Psoas muscle (tissue), 8 donors: ENCODE data around the gene PPP1R9A. TPM values are rescaled to one million over a fixed set of nuclear protein-coding genes. Genes with fewer than 3 reads are reported as not detected.

Experiments used
- ATAC-seq, 4 donors: fragments of 200-7000 bp; cut with Tn5 transposase; one replicate each; pipeline ENCODE4 v1.9.1; 2020; ENCODE audit warnings: moderate library complexity in 3 of 4, mild to moderate bottlenecking in 2 of 4
- DNase-seq, 2 donors: peaks; one replicate each; pipeline ENCODE4 v3.0.0-alpha.2; 2020
- H3K27ac ChIP-seq: fragments of 200-600 bp; one replicate; pipeline ENCODE4 v1.8.0; 2022
- H3K27me3 ChIP-seq, 3 donors: fragments of 200-600 bp in 1 of 3; one replicate each; pipeline versions ENCODE4 v1.6.1 to v1.8.0; 2013 to 2022; ENCODE audit warnings: low read length in 2 of 3, mild to moderate bottlenecking in 2 of 3, moderate library complexity in 1 of 3; ENCODE audit not compliant: insufficient read depth in 3 of 3
- H3K36me3 ChIP-seq, 2 donors: fragments of 200-600 bp in 1 of 2; one replicate each; pipeline versions ENCODE4 v1.6.1 to v1.8.0; 2013 to 2022; ENCODE audit warnings: low read depth in 1 of 2, mild to moderate bottlenecking in 1 of 2, moderate library complexity in 1 of 2; ENCODE audit not compliant: insufficient read depth in 1 of 2
- H3K4me1 ChIP-seq: fragments of 200-600 bp; one replicate; pipeline ENCODE4 v1.8.0; 2022
- H3K4me3 ChIP-seq: fragments of 200-600 bp; one replicate; pipeline ENCODE4 v1.8.0; 2022; ENCODE audit warnings: mild to moderate bottlenecking
- H3K9me3 ChIP-seq: fragments of 200-600 bp; one replicate; pipeline ENCODE4 v1.8.0; 2022
- CTCF ChIP-seq: fragments of 200-600 bp; IDR thresholded peaks from one replicate; pipeline ENCODE4 v1.8.0; 2022; ENCODE audit warnings: antibody characterized with exemption
- WGBS, 3 donors: extraction: QIAGEN DNeasy Blood & Tissue Kit; methylation state at CpG; one replicate each; pipeline versions ENCODE4 v1.1.6 to v1.1.7; 2013; 5-methylcytosine and 5-hydroxymethylcytosine counted together
- intact Hi-C, 2 donors: fragments of 100-400 bp; cut with DNase I; formaldehyde crosslinking; loops; one replicate each; pipeline versions ENCODE4 v1.11.0 to v1.14.2; 2022
- polyA plus RNA-seq, 3 donors: library from polyadenylated mRNA; stranded (reverse); fragments of 200-250 nt; gene quantifications; one replicate each; pipeline ENCODE4 v1.2.3, GENCODE V29; 2013
- total RNA-seq, 4 donors: library from RNA; stranded (reverse); fragmentation: NEBNext Ultra II Directional in 2 of 4; extraction: Animal tissue kit (Norgen Biotek cat#: 25700) in 2 of 4; gene quantifications; one replicate each; pipeline versions ENCODE4 v1.2.1 to v1.2.4, GENCODE V29; 2021 to 2023
- donor health status: healthy with polysubstance abuse.
- donor health status: DM: no; HTN: no; CAD: no; lungs with moderate emphysema.
- donor health status: Bipolar disorder and iron deficiency.
- donor health status: healthy.
- donor health status: DM: yes; HTN: yes; CAD: no.
- donor health status: DM: no; HTN: no; CAD: no.
- donor health status: DM: no; HTN: no; CAD: no.
- donor health status: DM: yes; HTN: yes; CAD: no.

The PPP1R9A gene
- total and polyA plus RNA-seq, 7 donors = 1.1 to 18.6 (median 13.5) TPM

GRCh38 chr7:95001258-95001657, 93.9 kb downstream of the PPP1R9A start:
- no peak for TF ChIP-seq CTCF
- Histone ChIP-seq H3K4me3 (no peak overlapping the region), H3K27me3 (no peaks in the 10 kb centered on the region), H3K27ac (no peak overlapping the region), H3K4me1 (peaks cover 28% of the 10 kb centered on the region), H3K9me3 (no peaks in the 10 kb centered on the region), H3K36me3 (no peaks in the 10 kb centered on the region)
- WGBS, 3 donors = 93 to 96% (median 94%) methylated on average over 3 of the region's 3 CpGs
- no peak for DNase-seq
- intact Hi-C loops = no loop called here
- ATAC-seq = no peak

- H3K36me3 ChIP-seq = no peaks in the 10 kb centered on the region
- no peak overlapping the region for H3K4me3 ChIP-seq
- peaks cover 28% of the 10 kb centered on the region for H3K4me1 ChIP-seq
- H3K27ac ChIP-seq = no peak overlapping the region
- DNase-seq = no peak
- H3K9me3 ChIP-seq = no peaks in the 10 kb centered on the region
- no peaks in the 10 kb centered on the region for H3K27me3 ChIP-seq
- WGBS, 3 donors = 86 to 93% (median 90%) methylated on average over 5 of the region's 5 CpGs
- no peak for ATAC-seq
- intact Hi-C loops = no loop called here
- TF ChIP-seq CTCF = no peak
Measured at GRCh38 chr7:95001815-95002561, 94.6 kb downstream of the PPP1R9A start.

- 90 to 98% (median 93%) methylated on average over 1 of the region's 1 CpG for WGBS, 3 donors
- DNase-seq = no peak
- intact Hi-C loops = no loop called here
- Histone ChIP-seq H3K27ac (no peak overlapping the region), H3K4me1 (peaks cover 23% of the 10 kb centered on the region), H3K4me3 (no peak overlapping the region), H3K27me3 (no peaks in the 10 kb centered on the region), H3K36me3 (no peaks in the 10 kb centered on the region), H3K9me3 (no peaks in the 10 kb centered on the region)
- no peak for TF ChIP-seq CTCF
- ATAC-seq = no peak
Measured at GRCh38 chr7:95002775-95003174, 95.4 kb downstream of the PPP1R9A start.

- Histone ChIP-seq H3K4me3 (no peak overlapping the region), H3K4me1 (peaks cover 15% of the 10 kb centered on the region), H3K9me3 (no peaks in the 10 kb centered on the region), H3K27me3 (no peaks in the 10 kb centered on the region), H3K36me3 (no peaks in the 10 kb centered on the region), H3K27ac (peak overlapping the region; percentile 79)
- intact Hi-C loops = no loop called here
- peak; percentile 100 for ATAC-seq
- DNase-seq = no peak
- no peak for TF ChIP-seq CTCF
- 19 to 31% (median 20%) methylated on average over 6 of the region's 6 CpGs for WGBS, 3 donors
Measured at GRCh38 chr7:95004618-95005247, 97.3 kb downstream of the PPP1R9A start.
